ENCODE data around the gene APBB2. TPM values are rescaled to one million over a fixed set of nuclear protein-coding genes. Genes with fewer than 3 reads are reported as not detected.
"Not testable (repeated sequence)": the region's sequence is repeated elsewhere in the genome, so short reads cannot be mapped to it uniquely, and the experiment has no call there.

Gene APBB2
- total RNA-seq, 1 donor = 3.7 TPM

GRCh38 chr4:40937140-40937725 lies 277.1 kb downstream of the APBB2 start:
- no peaks in the 10 kb centered on the region for H3K27me3 ChIP-seq (ENCODE audit: insufficient read depth, low read length)
- H3K4me1 ChIP-seq (ENCODE audit: insufficient read depth, low read length) = no peaks in the 10 kb centered on the region
- H3K9me3 ChIP-seq (ENCODE audit: low read depth, low read length) = no peaks in the 10 kb centered on the region
- no peak overlapping the region for H3K4me3 ChIP-seq (ENCODE audit: low read length)

DNA sequence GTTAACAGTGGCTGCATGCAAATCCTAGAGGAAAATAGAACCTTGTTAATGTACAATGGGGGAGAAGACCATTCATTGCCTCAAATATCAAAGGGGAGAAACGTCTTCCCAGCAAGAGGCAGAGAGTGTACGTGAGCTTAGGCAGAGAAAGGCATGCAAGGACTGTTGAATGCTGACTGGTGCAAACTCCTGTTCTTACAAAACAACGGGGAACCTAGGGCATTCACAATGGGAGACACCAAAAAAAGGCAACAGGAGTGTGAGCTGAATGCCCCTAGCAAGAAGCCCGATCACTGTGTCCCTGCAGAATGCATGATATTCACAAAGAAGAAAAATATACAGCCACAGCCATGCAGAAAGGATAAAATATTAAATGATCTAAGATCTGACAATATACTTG lies 279.7 kb downstream of the APBB2 start:
- no peak overlapping the region for H3K4me3 ChIP-seq (ENCODE audit: low read length)
- no peaks in the 10 kb centered on the region for H3K4me1 ChIP-seq (ENCODE audit: insufficient read depth, low read length)
- H3K9me3 ChIP-seq (ENCODE audit: low read depth, low read length) = no peaks in the 10 kb centered on the region
- H3K27me3 ChIP-seq (ENCODE audit: insufficient read depth, low read length) = no peaks in the 10 kb centered on the region

DNA sequence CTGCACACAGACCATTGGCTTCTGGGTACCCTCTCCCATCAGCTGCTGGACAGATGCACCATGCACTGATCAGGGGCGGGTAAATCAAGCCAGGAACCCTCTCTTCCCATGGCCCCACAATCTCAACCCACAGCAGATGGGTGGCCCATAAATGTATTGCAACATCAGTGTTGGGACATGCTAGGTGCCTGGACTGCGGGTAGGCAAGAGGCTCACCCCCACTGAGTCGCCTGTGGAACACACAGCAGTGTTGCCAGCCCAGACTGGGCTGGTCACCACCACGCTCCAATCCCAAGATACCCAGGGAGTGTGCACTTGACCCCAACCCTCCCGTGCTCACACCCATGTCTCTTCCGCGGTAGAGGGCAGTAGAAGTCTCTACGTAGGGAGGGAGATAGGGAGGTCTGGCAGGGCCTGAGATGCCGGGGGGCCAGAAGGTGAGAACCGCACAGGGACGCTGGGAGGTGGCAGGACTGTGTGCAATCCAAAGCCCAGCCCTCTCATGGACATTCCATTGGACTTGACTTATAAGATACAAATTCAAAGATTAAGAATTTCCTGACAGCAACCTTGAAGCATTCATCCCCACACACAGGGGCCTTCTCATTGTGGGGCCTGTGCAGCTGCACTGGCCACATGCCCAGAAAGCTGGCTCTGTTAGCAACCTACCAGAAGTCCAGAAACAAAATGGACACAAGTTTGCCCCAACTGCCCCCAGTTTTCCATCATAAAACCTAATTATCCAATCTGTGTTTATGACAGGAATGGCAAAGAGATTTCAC lies 280.9 kb downstream of the APBB2 start:
- H3K27me3 ChIP-seq (ENCODE audit: insufficient read depth, low read length) = no peaks in the 10 kb centered on the region
- H3K4me3 ChIP-seq (ENCODE audit: low read length) = no peak overlapping the region
- no peaks in the 10 kb centered on the region for H3K9me3 ChIP-seq (ENCODE audit: low read depth, low read length)
- no peaks in the 10 kb centered on the region for H3K4me1 ChIP-seq (ENCODE audit: insufficient read depth, low read length)

- Histone ChIP-seq H3K9me3 (ENCODE audit: low read depth, low read length) (no peaks in the 10 kb centered on the region), H3K27me3 (ENCODE audit: insufficient read depth, low read length) (no peaks in the 10 kb centered on the region), H3K4me3 (ENCODE audit: low read length) (no peak overlapping the region), H3K4me1 (ENCODE audit: insufficient read depth, low read length) (no peaks in the 10 kb centered on the region)
These were observed 282.5 kb downstream of the APBB2 start for GRCh38 chr4:40931841-40932240.

- no peaks in the 10 kb centered on the region for H3K27me3 ChIP-seq (ENCODE audit: insufficient read depth, low read length)
- no peak overlapping the region for H3K4me3 ChIP-seq (ENCODE audit: low read length)
- H3K4me1 ChIP-seq (ENCODE audit: insufficient read depth, low read length) = no peaks in the 10 kb centered on the region
- H3K9me3 ChIP-seq (ENCODE audit: low read depth, low read length) = no peaks in the 10 kb centered on the region
These were observed 283.1 kb downstream of the APBB2 start for GRCh38 chr4:40931238-40931637.

- H3K4me1 ChIP-seq (ENCODE audit: insufficient read depth, low read length) = no peaks in the 10 kb centered on the region
- no peaks in the 10 kb centered on the region for H3K27me3 ChIP-seq (ENCODE audit: insufficient read depth, low read length)
- no peaks in the 10 kb centered on the region for H3K9me3 ChIP-seq (ENCODE audit: low read depth, low read length)
- no peak overlapping the region for H3K4me3 ChIP-seq (ENCODE audit: low read length)
These were observed 287.3 kb downstream of the APBB2 start for GRCh38 chr4:40927074-40927473.

- Histone ChIP-seq H3K9me3 (ENCODE audit: low read depth, low read length) (no peaks in the 10 kb centered on the region), H3K27me3 (ENCODE audit: insufficient read depth, low read length) (no peaks in the 10 kb centered on the region), H3K4me3 (ENCODE audit: low read length) (no peak overlapping the region), H3K4me1 (ENCODE audit: insufficient read depth, low read length) (no peaks in the 10 kb centered on the region)
These were observed 289.6 kb downstream of the APBB2 start for GRCh38 chr4:40924793-40925117.

DNA sequence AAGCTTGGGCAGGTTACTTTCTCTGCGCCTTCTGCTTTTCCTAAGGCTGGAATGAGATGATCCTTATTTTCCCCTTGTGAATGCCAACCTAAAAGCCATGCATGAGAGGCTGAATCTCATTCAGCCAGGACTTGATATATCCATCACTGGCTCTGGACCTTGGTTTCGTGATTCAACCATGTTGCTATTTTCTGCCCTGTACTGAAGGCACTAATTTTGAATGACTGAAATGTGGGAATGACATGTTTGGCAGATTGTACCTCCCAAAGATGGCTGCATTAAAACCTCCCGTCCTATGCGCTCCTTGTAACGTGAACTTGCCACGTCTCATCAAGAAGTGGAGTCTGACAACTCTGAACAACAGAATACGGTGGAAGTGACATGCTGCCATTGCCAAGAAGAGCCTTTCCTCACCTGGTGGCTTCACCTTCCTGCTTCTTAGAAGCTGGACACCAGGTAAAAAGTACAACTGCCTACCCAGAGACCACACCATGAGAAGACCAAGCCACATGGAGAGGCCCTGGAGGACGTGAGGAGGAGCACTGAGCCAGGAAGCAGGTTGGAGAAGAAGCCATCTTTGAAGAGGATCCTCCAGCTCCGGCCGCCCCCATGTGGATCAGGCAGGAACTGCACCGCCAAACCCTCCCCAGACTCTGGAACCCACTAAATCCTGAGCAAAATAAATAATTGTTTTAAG lies 290.1 kb downstream of the APBB2 start:
- Histone ChIP-seq H3K4me3 (ENCODE audit: low read length) (no peak overlapping the region), H3K9me3 (ENCODE audit: low read depth, low read length) (no peaks in the 10 kb centered on the region), H3K27me3 (ENCODE audit: insufficient read depth, low read length) (no peaks in the 10 kb centered on the region), H3K4me1 (ENCODE audit: insufficient read depth, low read length) (no peaks in the 10 kb centered on the region)

GRCh38 chr4:40923316-40924095 lies 290.8 kb downstream of the APBB2 start:
- no peaks in the 10 kb centered on the region for H3K27me3 ChIP-seq (ENCODE audit: insufficient read depth, low read length)
- no peaks in the 10 kb centered on the region for H3K4me1 ChIP-seq (ENCODE audit: insufficient read depth, low read length)
- no peaks in the 10 kb centered on the region for H3K9me3 ChIP-seq (ENCODE audit: low read depth, low read length)
- no peak overlapping the region for H3K4me3 ChIP-seq (ENCODE audit: low read length)

GRCh38 chr4:40919976-40920375 lies 294.4 kb downstream of the APBB2 start:
- H3K27me3 ChIP-seq (ENCODE audit: insufficient read depth, low read length); H3K4me1 ChIP-seq (ENCODE audit: insufficient read depth, low read length); H3K4me3 ChIP-seq (ENCODE audit: low read length); H3K9me3 ChIP-seq (ENCODE audit: low read depth, low read length): not testable (repeated sequence)

DNA sequence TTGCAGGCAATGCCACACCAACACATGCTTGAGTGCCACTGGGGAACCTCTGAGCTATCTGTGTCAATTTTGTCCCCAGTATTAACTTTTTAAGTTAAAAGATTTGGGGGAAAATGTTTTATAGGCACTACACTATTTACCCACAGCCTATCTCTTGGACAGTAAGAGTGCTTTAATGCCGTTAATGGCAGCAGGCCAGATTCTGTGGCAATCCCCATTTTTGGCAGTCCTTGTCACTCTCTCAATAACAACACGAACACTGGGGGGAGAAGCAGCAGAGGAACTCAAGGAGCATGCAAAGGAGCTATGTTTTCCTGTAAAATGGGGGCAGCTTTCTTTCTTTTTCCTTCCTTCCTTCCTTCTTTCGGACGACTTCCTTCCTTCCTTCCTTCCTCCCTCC lies 296.0 kb downstream of the APBB2 start:
- Histone ChIP-seq H3K9me3 (ENCODE audit: low read depth, low read length) (no peaks in the 10 kb centered on the region), H3K4me1 (ENCODE audit: insufficient read depth, low read length) (peaks cover 5% of the 10 kb centered on the region), H3K27me3 (ENCODE audit: insufficient read depth, low read length) (no peaks in the 10 kb centered on the region), H3K4me3 (ENCODE audit: low read length) (no peak overlapping the region)

- H3K4me3 ChIP-seq (ENCODE audit: low read length) = no peak overlapping the region
- H3K27me3 ChIP-seq (ENCODE audit: insufficient read depth, low read length) = no peaks in the 10 kb centered on the region
- no peaks in the 10 kb centered on the region for H3K9me3 ChIP-seq (ENCODE audit: low read depth, low read length)
- H3K4me1 ChIP-seq (ENCODE audit: insufficient read depth, low read length) = peaks cover 5% of the 10 kb centered on the region
These were observed 297.5 kb downstream of the APBB2 start for GRCh38 chr4:40916880-40917279.

DNA sequence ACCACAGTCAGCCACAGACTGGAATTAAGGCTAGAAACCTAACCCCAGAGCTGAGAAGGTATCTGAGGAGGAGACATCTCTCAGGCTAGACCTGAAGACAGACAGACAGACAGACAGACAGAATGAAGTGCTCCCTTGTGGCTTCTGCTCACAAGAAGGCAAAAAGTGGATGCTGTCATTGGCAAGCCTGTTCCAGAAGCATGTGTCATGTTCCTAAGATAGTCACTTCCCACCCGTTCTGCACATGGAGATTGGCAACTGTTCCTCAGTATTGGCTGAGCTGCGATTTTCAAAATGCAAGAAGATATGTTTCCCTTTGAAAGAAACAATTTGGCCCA lies 298.2 kb downstream of the APBB2 start:
- H3K27me3 ChIP-seq (ENCODE audit: insufficient read depth, low read length) = no peaks in the 10 kb centered on the region
- H3K4me3 ChIP-seq (ENCODE audit: low read length) = no peak overlapping the region
- no peaks in the 10 kb centered on the region for H3K9me3 ChIP-seq (ENCODE audit: low read depth, low read length)
- peaks cover 5% of the 10 kb centered on the region for H3K4me1 ChIP-seq (ENCODE audit: insufficient read depth, low read length)

DNA sequence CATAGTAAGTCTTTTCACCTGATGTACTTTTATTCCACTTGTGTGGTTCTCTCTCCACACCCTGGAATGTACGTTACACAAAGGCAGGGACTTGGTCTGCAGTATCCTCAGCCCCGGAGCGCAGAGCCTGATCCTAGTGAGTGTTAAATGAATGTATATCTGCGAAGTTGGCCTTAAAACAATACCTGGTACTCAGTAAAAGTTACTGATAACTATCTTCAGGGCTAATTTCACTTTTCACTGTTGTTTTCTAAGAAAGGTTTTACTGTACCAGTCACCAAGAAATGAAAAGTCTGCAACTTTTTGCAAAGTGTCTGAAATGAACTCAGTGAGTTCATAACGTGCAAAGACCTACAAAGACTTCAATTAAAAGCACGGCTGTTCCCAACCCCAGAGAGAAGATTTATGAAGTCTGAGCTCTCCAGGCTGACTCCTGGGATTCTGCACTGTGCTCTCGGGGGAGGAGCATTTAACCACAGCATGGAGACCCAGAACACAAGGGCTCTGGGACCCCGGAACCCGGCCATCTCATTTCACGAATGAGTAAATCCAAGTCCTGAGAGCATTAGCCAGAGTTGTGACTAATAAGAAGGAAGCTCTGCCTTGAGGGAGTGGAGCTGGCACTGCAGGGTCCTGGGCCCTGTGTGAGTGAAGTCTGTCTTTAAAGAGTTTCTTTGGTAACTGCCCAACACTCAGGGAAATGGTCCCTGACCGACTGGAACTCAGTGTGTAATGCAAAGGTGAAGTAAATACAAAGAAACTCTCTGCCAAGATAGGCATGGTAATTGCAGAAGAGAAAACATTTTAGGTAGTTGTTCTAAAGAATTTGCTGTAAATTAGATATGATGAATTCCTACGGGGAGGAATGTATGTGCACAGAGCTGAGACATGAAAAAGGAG lies 298.8 kb downstream of the APBB2 start:
- Histone ChIP-seq H3K4me1 (ENCODE audit: insufficient read depth, low read length) (peaks cover 5% of the 10 kb centered on the region), H3K9me3 (ENCODE audit: low read depth, low read length) (no peaks in the 10 kb centered on the region), H3K4me3 (ENCODE audit: low read length) (no peak overlapping the region), H3K27me3 (ENCODE audit: insufficient read depth, low read length) (no peaks in the 10 kb centered on the region)

All from mononuclear cell (primary cell).